GM18861 (cell line): ENCODE data around the gene FOXP1.

Source experiments
- ATAC-seq: cut with Tn5 transposase; IDR thresholded peaks from one replicate; pipeline ENCODE4 v1.9.1; 2021; ENCODE audit not compliant: unreplicated experiment

Gene FOXP1

DNA sequence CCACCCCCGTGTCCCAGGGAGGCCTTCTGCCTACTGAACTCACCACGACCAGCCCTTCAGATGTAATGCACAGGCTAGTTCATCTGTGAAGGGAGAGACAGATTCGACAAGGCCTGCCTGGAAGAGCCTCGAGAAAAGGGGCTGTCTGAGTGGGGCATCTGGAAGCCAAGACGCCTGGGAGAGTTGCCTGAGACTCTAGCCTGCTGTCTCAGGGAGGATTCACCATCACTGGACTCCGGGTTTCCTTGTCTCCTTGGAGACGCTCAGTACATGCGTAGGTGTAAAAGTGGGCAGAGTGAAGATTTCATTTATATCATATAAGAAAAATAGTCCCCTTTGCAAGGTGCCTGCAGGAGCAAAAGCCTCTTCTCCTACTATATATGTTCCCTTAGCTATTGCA is 468.9 kb downstream of the FOXP1 start:
- no peak for ATAC-seq

- ATAC-seq = no peak
Observed at GRCh38 chr3:71112576-71112975, 471.0 kb downstream of the FOXP1 start.

- no peak for ATAC-seq
Observed at GRCh38 chr3:71111784-71112440, 471.6 kb downstream of the FOXP1 start.

GRCh38 chr3:71110385-71111222 is 472.9 kb downstream of the FOXP1 start:
- no peak for ATAC-seq

DNA sequence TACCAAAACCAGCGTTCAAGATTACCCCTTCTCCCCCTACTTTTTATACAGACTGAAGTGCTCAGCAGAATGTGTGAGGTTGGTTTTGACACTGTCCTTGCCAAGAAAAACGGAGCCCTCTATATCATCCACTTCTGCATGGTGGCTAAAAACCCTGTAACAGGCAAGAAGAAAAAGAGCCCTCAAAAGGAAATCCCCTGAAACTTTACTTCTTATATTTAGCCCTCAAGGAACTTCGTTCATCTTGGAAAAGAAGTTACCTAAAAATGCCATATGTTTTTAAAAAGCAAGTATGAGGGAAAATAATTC is 473.6 kb downstream of the FOXP1 start:
- ATAC-seq = no peak

GRCh38 chr3:71109241-71109976 is 474.1 kb downstream of the FOXP1 start:
- no peak for ATAC-seq

DNA sequence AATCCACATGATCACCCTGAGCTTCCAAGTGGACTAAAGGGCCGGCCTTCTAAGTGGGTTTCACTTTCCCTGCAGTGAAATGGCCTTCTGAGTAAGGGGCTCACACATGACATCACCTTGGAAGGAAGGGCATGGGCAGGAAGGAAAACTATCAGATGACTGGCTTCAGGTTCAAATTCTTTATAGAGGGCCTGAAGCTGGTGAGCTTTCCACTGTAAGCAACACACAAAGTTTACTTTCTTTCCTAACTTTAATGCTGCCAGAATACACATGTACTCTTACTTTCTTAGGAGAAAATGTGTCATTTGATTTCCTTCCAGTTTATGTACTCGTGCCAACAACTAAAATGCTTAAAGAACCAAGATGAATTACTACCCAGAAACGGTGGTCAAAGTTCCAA is 475.6 kb downstream of the FOXP1 start:
- no peak for ATAC-seq

GRCh38 chr3:71104976-71105375 is 478.6 kb downstream of the FOXP1 start:
- no peak for ATAC-seq

DNA sequence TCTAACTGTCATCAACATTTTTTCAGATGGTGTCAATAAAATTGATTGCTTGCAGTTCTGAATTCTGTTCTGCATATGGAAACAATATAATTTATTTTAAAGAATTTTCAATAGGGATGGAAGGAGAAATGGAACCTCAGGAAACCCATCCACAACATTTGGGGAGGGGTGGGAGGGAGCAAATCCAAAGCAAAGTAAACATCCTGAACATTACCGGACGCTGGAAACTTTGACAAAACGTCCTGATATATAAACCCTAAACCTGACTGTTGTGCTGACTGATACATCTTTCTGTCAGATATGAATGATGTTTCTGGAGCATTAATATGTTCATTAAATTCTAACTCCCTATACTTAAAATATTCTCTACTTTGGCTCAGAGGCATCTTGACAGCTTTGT is 479.0 kb downstream of the FOXP1 start:
- no peak for ATAC-seq

DNA sequence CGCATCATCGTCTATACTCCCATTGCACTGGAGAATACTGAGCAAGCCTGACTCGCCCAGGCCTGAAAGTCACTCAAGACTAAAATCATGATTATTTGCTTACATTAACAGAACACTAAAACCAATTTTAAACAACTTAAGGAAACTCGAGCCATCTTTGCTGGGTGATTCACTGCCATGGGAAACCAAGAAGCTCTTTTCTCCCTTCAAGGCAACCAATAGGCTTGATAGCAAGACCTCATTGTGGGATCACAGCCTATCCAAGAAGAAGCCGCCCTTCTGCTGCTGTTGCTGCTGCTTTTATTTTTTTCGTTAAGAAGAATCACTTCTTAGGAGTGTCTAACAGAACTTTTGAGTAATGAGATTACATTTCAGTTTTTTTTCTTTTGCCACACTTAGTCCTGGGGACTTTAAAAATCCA is 479.4 kb downstream of the FOXP1 start:
- no peak for ATAC-seq

- no peak for ATAC-seq
Observed at GRCh38 chr3:71103430-71103921, 480.1 kb downstream of the FOXP1 start.

- no peak for ATAC-seq
Observed at GRCh38 chr3:71102111-71102983, 481.2 kb downstream of the FOXP1 start.

- ATAC-seq = no peak
Observed at GRCh38 chr3:71101626-71102025, 481.9 kb downstream of the FOXP1 start.

DNA sequence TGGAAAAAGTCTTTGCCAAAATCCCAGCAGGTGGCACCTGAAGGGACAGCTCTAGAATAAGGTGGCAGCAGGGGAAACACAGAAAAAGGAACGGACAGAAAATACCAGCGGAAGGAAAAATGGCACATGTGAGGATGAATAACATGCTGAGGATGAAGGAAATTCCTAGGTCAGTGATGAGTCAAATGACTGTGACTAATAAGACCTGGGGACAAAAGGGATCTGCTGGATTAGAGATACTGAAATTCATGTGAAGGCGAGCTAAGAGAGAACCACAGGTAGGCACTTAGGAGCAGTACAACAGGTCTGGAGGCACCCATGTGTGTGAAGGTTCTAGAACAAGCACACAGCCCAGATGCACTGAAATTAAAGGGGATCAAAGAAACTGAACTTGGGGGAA is 482.5 kb downstream of the FOXP1 start:
- no peak for ATAC-seq

DNA sequence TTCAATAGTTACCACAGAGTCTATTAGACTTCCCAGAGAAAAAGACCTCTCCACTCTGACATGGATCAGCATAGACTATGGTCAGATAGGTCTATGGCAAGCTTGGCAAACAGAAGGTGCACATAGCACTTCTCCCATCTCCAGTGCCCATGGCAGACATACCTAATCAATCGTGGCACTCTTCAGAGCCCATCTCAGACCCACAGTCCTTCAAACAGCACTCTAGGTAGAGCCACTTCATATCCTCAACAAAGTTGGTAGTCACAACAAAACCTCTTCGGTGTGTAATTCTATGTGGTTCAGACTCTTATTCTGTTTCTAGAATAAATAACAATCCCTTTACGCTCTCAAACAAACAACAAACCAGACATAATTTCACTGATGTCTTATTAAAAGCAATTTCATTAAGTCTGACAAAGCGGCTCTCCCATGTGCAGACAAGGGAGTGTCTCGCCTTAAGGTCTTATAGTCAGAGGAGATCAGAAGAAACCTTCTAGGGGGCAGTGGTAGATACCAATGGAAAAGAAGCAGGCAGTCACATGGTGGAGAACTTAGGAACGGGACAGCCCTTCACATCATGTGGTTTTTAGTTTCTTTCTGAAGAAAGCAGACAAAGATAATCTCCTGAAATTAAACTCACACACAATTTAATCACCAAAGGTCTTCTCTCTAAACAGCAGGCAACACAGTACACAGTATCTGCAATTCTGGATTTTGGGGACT is 483.4 kb downstream of the FOXP1 start:
- no peak for ATAC-seq

GRCh38 chr3:71097557-71097956 is 486.0 kb downstream of the FOXP1 start:
- ATAC-seq = no peak

DNA sequence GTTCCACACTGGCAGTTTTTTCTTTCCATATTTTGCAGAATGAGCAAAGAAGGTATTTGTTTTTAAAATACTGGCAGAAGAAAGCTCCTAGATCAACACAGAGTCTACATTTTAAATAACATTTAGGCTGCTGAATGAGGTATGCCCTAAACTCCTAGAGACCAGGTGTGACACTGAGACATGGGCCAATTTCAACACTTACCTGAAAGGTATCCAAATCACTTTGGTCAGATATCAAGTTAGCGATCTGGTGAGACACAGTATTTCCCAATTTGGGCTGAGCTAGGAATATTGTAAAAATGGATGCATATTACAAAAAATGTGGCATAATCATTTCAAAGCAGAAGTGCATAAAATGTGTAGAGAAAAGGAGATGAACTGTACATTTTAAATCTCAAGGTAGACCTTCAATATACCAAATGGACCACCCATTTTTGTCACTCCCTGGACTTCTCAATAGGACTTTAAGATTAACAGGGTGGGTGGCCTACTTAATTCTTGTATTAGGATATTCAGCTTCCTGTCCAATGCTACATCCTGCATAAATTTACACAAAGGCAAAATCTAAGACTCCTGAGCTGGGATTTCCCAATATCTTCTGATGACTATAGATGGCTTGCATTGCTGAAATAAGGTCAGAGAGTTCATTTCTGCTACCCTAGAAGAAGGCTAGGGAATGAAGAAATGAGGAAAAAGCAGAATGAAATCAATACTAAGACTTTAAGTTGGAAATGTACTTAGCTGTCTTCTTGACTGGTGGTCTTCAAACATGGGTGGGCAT is 487.8 kb downstream of the FOXP1 start:
- ATAC-seq = no peak

GRCh38 chr3:71094658-71095209 is 488.8 kb downstream of the FOXP1 start:
- ATAC-seq = no peak

DNA sequence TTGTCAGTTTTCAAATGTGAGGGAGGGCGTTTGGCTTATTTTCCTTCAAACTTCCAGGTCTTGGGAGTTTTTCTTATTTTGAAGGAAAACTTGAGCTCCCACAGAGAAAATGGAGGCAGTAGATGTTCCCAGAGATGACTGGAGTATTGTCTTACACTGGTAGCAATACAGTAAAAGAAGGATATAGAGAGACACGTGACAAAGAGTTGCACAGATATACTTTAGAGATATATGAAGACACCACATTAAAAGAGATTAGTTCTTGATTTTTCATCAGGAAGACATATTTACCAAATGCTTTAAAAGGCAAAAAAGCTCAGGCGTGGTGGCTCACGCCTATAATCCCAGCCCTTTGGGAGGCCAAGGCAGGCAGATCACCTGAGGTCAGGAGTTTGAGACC is 490.9 kb downstream of the FOXP1 start:
- ATAC-seq = no peak
